ENCODE results near the gene RBBP6.

- TF ChIP-seq POLR2AphosphoS5 (IDR thresholded peaks at IDR 0.05; ENCODE audit: borderline replicate concordance, low read depth, low read length) (no peak), EZH2 (IDR thresholded peaks at IDR 0.05) (no peak)
Observed at GRCh38 chr16:24505959-24506358, 33.4 kb upstream of the RBBP6 start.
